Memory B cell (primary cell): Measurements from ENCODE around the gene HYCC2.
"Not testable (repeated sequence)": the region's sequence is repeated elsewhere in the genome, so short reads cannot be mapped to it uniquely, and the experiment has no call there.

Experiments used
- ATAC-seq: fragments of 150-1000 bp; cut with Tn5 transposase; 2 replicates; pipeline ENCODE4 v1.10.0; 2021; ENCODE audit warnings: low read depth, mild to moderate bottlenecking, moderate library complexity
- DNase-seq, 2 donors: peaks; one replicate each; pipeline ENCODE4 v3.0.0; 2022; ENCODE audit warnings: low spot score in 2 of 2
- H3K27ac Mint-ChIP-seq: one replicate; pipeline ENCODE4 v1.8.0; 2022; ENCODE audit warnings: mild to moderate bottlenecking, moderate library complexity, mixed read lengths
- H3K27me3 Mint-ChIP-seq: one replicate; pipeline ENCODE4 v1.8.0; 2022; ENCODE audit warnings: mixed read lengths
- H3K36me3 Mint-ChIP-seq: one replicate; pipeline ENCODE4 v1.8.0; 2022; ENCODE audit warnings: mild to moderate bottlenecking, mixed read lengths
- H3K4me1 Mint-ChIP-seq: one replicate; pipeline ENCODE4 v1.8.0; 2022; ENCODE audit warnings: mixed read lengths
- H3K4me3 Mint-ChIP-seq: one replicate; pipeline ENCODE4 v1.8.0; 2022; ENCODE audit warnings: mild to moderate bottlenecking, moderate library complexity, mixed read lengths
- H3K9me3 Mint-ChIP-seq: one replicate; pipeline ENCODE4 v1.8.0; 2022; ENCODE audit warnings: mixed read lengths

Gene HYCC2

GRCh38 chr2:201107624-201108023 lies 36.2 kb upstream of the HYCC2 start:
- H3K4me3 Mint-ChIP-seq: no peak overlapping the region
- no peaks in the 10 kb centered on the region for H3K27me3 Mint-ChIP-seq
- H3K4me1 Mint-ChIP-seq: peaks cover 7% of the 10 kb centered on the region
- no peak for DNase-seq
- H3K27ac Mint-ChIP-seq: no peak overlapping the region
- H3K36me3 Mint-ChIP-seq: peaks cover 7% of the 10 kb centered on the region
- H3K9me3 Mint-ChIP-seq: no peaks in the 10 kb centered on the region
- ATAC-seq: no peak

DNA sequence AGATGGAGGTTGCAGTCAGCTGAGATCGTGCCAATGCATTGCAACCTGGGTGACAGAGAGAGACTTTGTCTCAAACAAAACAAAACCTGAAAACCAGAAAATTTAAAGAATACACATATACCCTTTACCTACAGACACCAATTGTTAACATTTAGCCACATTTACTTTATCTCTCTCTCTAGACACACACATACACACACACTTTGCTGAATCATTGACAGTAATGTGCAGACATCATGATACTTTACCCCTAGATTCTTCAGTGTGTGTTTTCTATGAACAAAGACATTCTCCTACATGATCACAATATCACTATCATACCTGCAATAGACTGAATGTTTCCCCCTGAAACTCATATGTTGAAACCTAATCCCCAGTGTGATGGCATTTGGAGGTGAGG lies 34.3 kb upstream of the HYCC2 start:
- no peak overlapping the region for H3K4me3 Mint-ChIP-seq
- no peaks in the 10 kb centered on the region for H3K9me3 Mint-ChIP-seq
- peaks cover 7% of the 10 kb centered on the region for H3K4me1 Mint-ChIP-seq
- ATAC-seq (no peak), DNase-seq (no peak)
- peaks cover 7% of the 10 kb centered on the region for H3K36me3 Mint-ChIP-seq
- no peak overlapping the region for H3K27ac Mint-ChIP-seq
- H3K27me3 Mint-ChIP-seq: no peaks in the 10 kb centered on the region

DNA sequence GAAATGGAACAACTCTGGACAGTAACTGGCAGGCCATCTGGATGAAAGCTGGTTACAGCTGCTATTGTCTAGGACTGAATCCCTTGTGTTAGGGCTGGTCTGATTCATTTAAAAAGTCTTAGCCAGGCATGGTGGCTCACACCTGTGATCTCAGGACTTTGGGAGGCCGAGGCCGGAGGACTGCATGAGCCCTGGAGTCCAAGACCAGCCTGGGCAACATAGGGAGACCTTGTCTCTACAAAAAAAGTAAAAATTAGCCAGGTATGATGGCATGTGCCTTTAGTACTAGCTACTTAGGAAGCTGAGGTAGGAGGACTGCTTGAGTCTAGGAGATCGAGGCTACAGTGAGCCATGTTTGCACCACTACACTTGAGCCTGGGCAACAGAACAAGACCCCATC lies 29.0 kb upstream of the HYCC2 start:
- no peak overlapping the region for H3K27ac Mint-ChIP-seq
- H3K27me3 Mint-ChIP-seq: no peaks in the 10 kb centered on the region
- ATAC-seq (no peak), DNase-seq (no peak)
- no peak overlapping the region for H3K4me3 Mint-ChIP-seq
- H3K36me3 Mint-ChIP-seq: peaks cover 1% of the 10 kb centered on the region
- peaks cover 4% of the 10 kb centered on the region for H3K4me1 Mint-ChIP-seq
- H3K9me3 Mint-ChIP-seq: no peaks in the 10 kb centered on the region

- no peak for DNase-seq
These were observed 22.1 kb upstream of the HYCC2 start for GRCh38 chr2:201093573-201093972.

GRCh38 chr2:201090574-201090973 lies 19.1 kb upstream of the HYCC2 start:
- peaks cover 6% of the 10 kb centered on the region for H3K4me1 Mint-ChIP-seq
- H3K27ac Mint-ChIP-seq: no peak overlapping the region
- peaks cover 13% of the 10 kb centered on the region for H3K36me3 Mint-ChIP-seq
- ATAC-seq (no peak), DNase-seq (no peak)
- H3K4me3 Mint-ChIP-seq: no peak overlapping the region
- no peaks in the 10 kb centered on the region for H3K27me3 Mint-ChIP-seq
- no peaks in the 10 kb centered on the region for H3K9me3 Mint-ChIP-seq

More at GRCh38 chr2:201093573-201093972, 22.1 kb upstream of the HYCC2 start:
- Mint-ChIP-seq H3K4me3 (no peak overlapping the region), H3K36me3 (peaks cover 6% of the 10 kb centered on the region), H3K9me3 (no peaks in the 10 kb centered on the region), H3K27ac (no peak overlapping the region), H3K27me3 (no peaks in the 10 kb centered on the region), H3K4me1 (peaks cover 6% of the 10 kb centered on the region)
- ATAC-seq: no peak

DNA sequence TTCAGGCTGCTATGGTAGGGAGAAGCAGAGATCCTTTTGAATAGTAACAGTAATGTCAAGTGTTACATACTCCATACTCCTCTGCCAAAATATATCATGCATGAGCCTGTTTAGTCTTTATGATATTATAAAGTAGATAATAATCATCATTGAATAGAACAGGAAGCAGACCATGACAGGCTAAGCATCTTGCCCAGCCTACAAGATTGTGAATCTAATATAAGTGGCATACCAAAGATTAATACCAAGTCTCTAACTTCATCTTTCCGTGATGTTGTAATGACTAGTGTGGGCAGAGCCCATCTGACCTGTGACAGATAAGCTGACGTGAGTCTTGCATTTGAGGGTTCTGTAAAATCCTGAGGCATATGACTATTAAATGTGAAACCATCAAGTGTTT lies 13.4 kb upstream of the HYCC2 start:
- H3K4me1 Mint-ChIP-seq: no peaks in the 10 kb centered on the region
- H3K9me3 Mint-ChIP-seq: no peaks in the 10 kb centered on the region
- ATAC-seq (no peak), DNase-seq (no peak)
- peak overlapping the region; percentile 47 for H3K27ac Mint-ChIP-seq
- H3K27me3 Mint-ChIP-seq: no peaks in the 10 kb centered on the region
- peaks cover 11% of the 10 kb centered on the region for H3K36me3 Mint-ChIP-seq
- no peak overlapping the region for H3K4me3 Mint-ChIP-seq

DNA sequence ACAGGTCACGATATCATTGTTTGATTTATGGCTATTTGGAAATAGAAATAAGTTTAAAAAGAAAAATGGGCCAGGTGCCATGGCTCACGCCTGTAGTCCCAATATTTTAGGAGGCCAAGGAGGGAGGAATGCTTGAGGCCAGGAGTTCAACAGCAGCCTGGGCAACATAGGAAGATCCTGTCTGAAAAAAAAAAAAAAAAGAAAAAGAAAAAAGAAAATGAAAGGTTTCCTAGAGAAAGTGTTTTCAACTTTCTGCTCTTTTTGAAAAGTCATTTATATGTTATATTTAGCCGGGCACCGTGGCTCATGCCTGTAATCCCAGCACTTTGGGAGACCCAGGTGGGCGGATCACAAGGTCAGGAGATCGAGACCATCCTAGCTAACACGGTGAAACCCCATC lies 3.5 kb upstream of the HYCC2 start:
- Mint-ChIP-seq H3K4me1 (peaks cover 19% of the 10 kb centered on the region), H3K4me3 (no peak overlapping the region), H3K27ac (no peak overlapping the region), H3K27me3 (no peaks in the 10 kb centered on the region), H3K9me3 (no peaks in the 10 kb centered on the region), H3K36me3 (peaks cover 2% of the 10 kb centered on the region)
- no peak for ATAC-seq
- no peak for DNase-seq

DNA sequence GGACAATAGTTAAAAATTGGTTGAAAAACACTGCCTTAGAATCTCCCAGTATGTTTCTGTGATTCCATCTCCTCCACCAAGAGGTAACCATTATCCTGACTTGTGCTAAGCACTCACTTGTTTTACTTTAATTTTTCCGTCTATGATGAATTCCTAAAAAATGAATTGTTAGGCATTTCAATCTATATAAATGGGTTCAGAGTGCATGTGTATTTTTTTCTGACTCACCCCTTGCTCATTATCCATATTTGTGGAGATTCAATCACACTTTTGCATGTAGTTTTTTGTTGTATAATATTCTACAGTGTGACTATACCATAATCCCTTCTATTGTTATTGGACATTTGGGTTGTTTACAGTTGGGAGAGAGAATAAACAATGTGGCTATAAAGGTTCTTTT lies 1.6 kb upstream of the HYCC2 start:
- H3K9me3 Mint-ChIP-seq: no peaks in the 10 kb centered on the region
- H3K4me1 Mint-ChIP-seq: peaks cover 23% of the 10 kb centered on the region
- no peak for DNase-seq
- H3K36me3 Mint-ChIP-seq: no peaks in the 10 kb centered on the region
- no peak overlapping the region for H3K27ac Mint-ChIP-seq
- no peak for ATAC-seq
- H3K27me3 Mint-ChIP-seq: no peaks in the 10 kb centered on the region
- peak overlapping the region; percentile 63 for H3K4me3 Mint-ChIP-seq

DNA sequence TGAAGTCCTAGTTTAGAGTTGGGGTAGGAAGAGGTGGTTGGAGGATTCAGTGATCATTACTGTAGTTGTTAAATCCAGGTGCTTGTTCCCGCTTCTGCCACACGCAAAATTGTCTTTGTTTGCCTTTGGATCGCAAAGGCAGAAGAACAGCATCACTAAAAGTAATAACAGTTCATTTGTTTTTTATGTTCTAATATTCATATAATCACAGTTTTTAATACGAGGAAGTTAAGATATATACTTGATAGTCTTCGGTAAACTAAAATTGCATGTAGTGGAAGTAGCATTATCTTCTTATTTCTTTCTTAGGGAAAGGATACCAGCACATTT lies 695 bp upstream of the HYCC2 start:
- no peaks in the 10 kb centered on the region for H3K9me3 Mint-ChIP-seq
- no peaks in the 10 kb centered on the region for H3K36me3 Mint-ChIP-seq
- peaks cover 22% of the 10 kb centered on the region for H3K4me1 Mint-ChIP-seq
- peak overlapping the region; percentile 96 for H3K4me3 Mint-ChIP-seq
- H3K27ac Mint-ChIP-seq: peak overlapping the region; percentile 96
- no peak for ATAC-seq
- H3K27me3 Mint-ChIP-seq: no peaks in the 10 kb centered on the region
- no peak for DNase-seq

GRCh38 chr2:201070948-201071478 lies 458 bp downstream of the HYCC2 start:
- DNase-seq (no peak), ATAC-seq (peak; percentile 24)
- H3K4me3 Mint-ChIP-seq: peak overlapping the region; percentile 96
- peaks cover 22% of the 10 kb centered on the region for H3K4me1 Mint-ChIP-seq
- peak overlapping the region; percentile 96 for H3K27ac Mint-ChIP-seq
- no peaks in the 10 kb centered on the region for H3K36me3 Mint-ChIP-seq
- H3K9me3 Mint-ChIP-seq: no peaks in the 10 kb centered on the region
- H3K27me3 Mint-ChIP-seq: no peaks in the 10 kb centered on the region

DNA sequence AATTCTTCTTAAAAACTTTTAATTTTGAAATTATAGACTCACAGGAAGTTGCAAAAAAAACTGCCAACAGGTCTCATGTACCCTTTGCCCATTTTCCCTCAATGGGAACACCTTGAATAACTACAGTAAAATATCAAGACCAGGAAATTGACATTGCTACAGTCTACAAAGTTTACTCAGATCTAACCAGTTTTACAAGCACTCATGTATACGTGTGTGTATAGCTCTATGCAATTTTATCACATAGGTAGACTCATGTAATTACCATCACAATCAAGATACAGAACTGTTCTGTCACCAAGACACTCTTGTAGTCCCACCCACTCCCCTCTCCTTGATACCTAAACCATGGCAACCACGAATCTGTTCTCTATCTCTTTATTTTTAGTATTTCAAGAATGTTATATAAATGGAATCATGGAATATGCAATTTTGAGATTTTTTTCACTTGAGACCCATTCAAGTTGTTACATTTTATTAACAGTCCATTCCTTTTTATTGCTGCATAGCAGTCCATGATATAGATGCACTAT lies 6.6 kb downstream of the HYCC2 start:
- ATAC-seq (no peak), DNase-seq (no peak)
- H3K4me1 Mint-ChIP-seq: peaks cover 20% of the 10 kb centered on the region
- H3K9me3 Mint-ChIP-seq: no peaks in the 10 kb centered on the region
- H3K4me3 Mint-ChIP-seq: no peak overlapping the region
- H3K27ac Mint-ChIP-seq: no peak overlapping the region
- H3K27me3 Mint-ChIP-seq: no peaks in the 10 kb centered on the region
- peaks cover 8% of the 10 kb centered on the region for H3K36me3 Mint-ChIP-seq

DNA sequence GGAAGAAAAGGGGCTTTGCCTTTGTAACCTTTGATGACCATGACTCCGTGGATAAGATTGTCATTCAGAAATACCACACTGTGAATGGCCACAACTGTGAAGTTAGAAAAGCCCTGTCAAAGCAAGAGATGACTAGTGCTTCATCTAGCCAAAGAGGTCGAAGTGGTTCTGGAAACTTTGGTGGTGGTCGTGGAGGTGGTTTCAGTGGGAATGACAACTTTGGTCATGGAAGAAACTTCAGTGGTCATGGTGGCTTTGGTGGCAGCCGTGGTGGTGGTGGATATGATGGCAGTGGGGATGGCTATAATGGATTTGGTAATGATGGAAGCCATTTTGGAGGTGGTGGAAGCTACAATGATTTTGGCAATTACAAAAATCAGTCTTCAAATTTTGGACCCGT lies 8.0 kb downstream of the HYCC2 start:
- H3K4me1 Mint-ChIP-seq: peaks cover 20% of the 10 kb centered on the region
- not testable (repeated sequence) for H3K4me3 Mint-ChIP-seq, ATAC-seq, H3K36me3 Mint-ChIP-seq, H3K9me3 Mint-ChIP-seq, H3K27me3 Mint-ChIP-seq, DNase-seq
- H3K27ac Mint-ChIP-seq: peak overlapping the region; percentile 5

GRCh38 chr2:201059961-201060755 lies 11.3 kb downstream of the HYCC2 start:
- Mint-ChIP-seq H3K4me1 (peaks cover 22% of the 10 kb centered on the region), H3K4me3 (no peak overlapping the region), H3K27me3 (no peaks in the 10 kb centered on the region), H3K36me3 (peaks cover 11% of the 10 kb centered on the region), H3K9me3 (no peaks in the 10 kb centered on the region), H3K27ac (peak overlapping the region; percentile 31)
- DNase-seq (no peak), ATAC-seq (peak; percentile 65)

GRCh38 chr2:201058914-201059313 lies 12.6 kb downstream of the HYCC2 start:
- Mint-ChIP-seq H3K4me3 (no peak overlapping the region), H3K4me1 (peaks cover 22% of the 10 kb centered on the region), H3K9me3 (no peaks in the 10 kb centered on the region), H3K36me3 (peaks cover 13% of the 10 kb centered on the region), H3K27ac (peak overlapping the region; percentile 14), H3K27me3 (no peaks in the 10 kb centered on the region)
- DNase-seq: no peak
- ATAC-seq: no peak
